Measurements from ENCODE around the gene GPR45.
"Not testable (repeated sequence)": the region's sequence is repeated elsewhere in the genome, so short reads cannot be mapped to it uniquely, and the experiment has no call there.

The GPR45 gene
- 0 reads per million in 2 experiments for total RNA-seq

DNA sequence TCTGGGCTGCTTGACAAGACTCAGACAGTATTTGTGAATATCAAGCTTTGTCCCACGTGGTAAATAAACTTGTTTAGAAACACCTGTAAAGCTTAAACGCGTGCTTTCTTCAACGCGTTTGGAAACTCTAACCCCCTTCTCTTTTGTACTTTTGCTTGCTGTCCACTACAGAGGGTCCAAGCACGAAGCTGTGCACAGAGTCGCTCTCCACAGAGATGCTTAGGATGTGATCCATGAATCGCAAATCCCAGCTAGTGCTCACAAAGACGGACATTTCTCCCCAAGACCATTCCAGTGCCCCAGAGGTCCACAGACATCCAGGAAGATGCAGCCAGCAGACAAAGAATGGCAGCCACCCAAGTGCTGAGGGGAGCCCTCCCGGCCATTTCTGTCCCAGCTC lies at the start of gene GPR45:
Gene GPR45 (plus strand): TSS at position 301 of the 400 bp plus-strand sequence. CDS start 116 bp downstream, outside the sequence.
- DNase-seq (ENCODE audit: low read depth): no peak

DNA sequence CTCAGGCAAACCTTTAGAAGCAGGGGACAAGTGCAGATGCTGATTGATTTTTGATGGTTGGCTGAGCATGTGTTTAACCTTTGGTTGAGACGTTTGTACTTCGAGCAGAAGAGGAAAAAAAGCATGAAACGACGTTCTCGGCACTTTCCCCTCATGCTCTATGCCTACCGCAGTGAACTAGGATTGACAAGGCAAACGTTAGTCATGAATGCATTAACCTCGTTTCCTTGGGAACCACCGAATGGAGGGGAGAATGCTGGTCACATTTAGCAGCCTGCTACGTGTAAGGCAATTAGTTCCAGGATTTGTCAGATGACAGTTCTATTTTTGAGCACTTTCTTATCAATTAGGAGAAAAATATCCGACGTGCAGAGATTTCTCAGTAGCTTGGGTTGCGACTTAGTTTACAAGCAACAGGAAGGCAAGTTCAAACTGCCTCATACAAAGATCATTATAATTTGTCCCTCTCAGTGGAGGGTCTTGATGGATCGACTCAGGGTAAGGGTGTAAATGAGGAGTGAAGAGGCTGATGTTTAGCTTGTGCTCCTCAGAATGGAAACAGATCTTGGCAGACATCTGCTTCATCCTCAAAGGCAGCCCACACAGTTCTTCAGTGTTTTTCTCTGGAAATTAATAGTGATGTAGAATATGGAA lies 47.4 kb upstream of the GPR45 start:
- DNase-seq (ENCODE audit: low read depth): no peak

DNA sequence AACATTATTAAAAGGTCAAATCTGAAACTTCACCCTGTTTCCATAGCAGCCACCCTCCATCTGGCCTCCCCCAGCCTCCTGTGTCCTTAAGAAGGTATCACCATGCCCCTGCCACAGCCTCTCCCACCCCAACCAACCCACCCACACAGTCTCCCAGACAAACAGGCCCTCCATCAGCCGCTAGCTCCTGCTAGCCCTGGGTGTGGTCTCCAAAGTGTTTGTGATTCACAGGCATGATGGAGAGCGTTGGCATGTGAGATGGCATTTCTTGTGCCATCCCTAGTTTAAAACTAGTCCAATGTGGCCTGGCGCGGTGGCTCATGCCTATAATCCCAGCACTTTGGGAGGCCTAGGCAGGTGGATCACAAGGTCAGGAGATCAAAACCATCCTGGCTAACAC lies 44.9 kb upstream of the GPR45 start:
- DNase-seq (ENCODE audit: low read depth): no peak

- no peak for DNase-seq (ENCODE audit: low read depth)
These were observed 25.9 kb upstream of the GPR45 start for GRCh38 chr2:105215586-105216192.

- no peak for DNase-seq (ENCODE audit: low read depth)
These were observed 20.9 kb upstream of the GPR45 start for GRCh38 chr2:105220604-105221003.

DNA sequence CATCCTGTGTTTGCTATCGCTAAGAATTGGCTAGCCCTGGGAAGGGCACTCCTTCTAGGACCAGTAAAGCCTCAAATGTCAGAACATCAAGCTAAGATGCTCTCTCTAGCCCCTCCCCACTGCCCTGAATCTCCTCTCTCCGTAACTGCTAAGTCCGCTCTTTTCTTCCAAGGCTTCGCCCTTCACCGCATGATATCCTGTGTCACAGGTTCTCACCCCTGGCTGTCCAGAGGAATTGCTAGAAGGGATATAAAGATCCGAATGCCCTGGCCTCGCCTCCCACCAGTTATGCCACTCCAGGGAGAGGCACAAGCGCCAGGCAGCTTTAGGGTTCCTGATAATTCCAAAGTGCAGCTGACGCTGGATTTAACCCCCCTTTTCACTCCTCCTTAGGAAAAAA lies 17.1 kb upstream of the GPR45 start:
- DNase-seq (ENCODE audit: low read depth): no peak

DNA sequence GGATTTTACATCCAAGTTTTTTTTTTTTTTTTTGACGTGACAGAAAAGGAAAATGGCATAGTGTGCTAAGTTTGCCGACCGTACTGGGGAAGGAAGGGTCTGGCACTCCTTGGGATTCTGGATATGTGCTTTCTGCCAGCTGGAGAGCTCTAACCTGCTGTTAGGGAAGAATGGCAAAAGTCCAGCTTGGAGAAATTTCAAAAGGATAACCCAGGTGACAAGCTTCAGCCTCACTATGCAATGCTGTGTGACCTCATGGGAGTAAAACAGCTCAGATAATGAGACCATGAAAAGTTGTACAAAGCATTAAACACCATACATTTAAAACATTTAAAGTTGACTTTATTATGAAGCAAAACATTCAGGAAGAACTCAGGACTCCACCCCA lies 10.3 kb upstream of the GPR45 start:
- no peak for DNase-seq (ENCODE audit: low read depth)

DNA sequence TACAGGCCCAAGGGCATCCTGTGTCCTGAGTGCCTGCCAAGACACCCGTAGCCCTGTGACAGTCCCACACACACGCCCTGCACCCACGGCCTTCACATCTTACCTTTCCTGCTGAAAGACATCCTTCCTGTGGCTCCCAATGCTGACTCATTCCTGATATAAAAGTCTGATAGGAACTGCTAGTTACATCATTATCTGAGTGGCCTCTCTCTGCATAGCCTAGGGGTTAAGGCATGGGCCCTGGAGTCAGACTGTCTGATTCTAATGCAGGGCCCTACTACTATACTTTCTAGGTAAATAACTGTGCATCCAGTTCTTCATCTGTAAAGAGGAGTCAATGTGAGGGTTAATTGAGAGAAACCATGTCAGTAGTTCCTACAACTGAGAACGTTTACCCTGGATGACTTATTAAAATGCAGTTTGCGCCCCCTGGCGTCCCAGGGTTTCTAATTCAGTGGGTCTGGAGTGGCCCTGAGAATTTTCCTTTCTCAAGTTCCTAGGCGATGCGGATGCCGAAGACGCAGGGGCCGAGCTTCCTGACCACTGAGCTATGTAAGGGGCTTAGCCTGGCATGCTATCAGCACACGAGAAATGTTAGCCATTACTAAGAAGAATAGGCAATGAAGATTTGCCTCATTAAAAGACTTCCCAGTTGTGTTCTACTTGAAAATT lies 6.0 kb upstream of the GPR45 start:
- DNase-seq (ENCODE audit: low read depth): peak; percentile 19

DNA sequence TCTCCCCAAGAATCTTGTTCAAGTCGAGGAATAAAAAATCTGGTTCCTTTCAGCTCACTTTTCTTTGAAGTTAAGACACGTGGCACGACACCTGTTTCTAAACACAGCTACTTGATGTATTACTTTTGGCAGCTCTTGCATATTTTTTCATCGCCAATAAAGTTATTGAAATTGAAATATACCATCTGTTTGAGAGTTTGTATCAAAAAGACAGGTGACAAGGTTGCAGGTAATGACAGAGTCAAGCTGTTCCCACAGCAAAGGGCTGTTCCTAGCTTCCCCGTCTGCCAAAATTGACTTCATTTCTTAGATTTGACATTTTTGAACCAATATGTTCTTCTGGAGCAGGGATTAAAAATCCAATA lies 5.5 kb upstream of the GPR45 start:
- no peak for DNase-seq (ENCODE audit: low read depth)

DNA sequence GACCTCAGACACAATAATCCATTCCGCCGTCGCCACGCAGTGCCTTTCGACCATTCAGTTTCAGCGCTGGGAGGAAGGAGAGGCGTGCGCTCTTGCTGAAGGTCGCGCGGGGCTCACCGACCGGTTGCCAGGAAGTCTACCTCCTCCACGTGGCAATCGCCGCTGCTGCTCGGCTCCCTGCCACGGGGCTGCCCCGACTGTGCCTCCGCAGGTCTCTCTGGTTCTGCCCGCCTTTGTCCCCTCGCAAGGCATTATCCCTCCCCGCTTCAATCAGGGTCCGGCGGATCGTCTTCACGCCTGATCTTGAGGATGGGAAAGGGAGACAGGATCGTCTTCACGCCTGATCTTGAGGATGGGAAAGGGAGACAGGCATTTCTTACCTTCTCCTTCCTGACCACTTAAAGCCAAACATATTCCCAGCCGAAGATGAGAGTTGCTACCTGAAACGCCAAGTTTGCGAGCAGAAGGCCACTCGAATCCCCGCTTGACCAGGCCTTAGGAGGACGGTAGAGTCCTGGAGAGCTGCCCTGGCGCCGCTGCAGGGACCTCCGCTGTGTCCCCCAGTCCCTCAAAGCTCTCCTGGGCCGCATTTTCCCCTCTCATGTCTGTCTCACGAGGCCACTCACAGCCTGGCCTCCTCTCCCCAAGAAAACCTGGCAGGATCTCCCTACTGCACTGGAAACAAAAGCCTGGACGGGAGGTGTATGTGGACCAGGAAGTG lies 4.3 kb upstream of the GPR45 start:
- DNase-seq (ENCODE audit: low read depth): no peak

- DNase-seq (ENCODE audit: low read depth): no peak
These were observed 2.8 kb upstream of the GPR45 start for GRCh38 chr2:105238664-105239240.

- no peak for DNase-seq (ENCODE audit: low read depth)
These were observed 1.6 kb upstream of the GPR45 start for GRCh38 chr2:105239924-105240323.

DNA sequence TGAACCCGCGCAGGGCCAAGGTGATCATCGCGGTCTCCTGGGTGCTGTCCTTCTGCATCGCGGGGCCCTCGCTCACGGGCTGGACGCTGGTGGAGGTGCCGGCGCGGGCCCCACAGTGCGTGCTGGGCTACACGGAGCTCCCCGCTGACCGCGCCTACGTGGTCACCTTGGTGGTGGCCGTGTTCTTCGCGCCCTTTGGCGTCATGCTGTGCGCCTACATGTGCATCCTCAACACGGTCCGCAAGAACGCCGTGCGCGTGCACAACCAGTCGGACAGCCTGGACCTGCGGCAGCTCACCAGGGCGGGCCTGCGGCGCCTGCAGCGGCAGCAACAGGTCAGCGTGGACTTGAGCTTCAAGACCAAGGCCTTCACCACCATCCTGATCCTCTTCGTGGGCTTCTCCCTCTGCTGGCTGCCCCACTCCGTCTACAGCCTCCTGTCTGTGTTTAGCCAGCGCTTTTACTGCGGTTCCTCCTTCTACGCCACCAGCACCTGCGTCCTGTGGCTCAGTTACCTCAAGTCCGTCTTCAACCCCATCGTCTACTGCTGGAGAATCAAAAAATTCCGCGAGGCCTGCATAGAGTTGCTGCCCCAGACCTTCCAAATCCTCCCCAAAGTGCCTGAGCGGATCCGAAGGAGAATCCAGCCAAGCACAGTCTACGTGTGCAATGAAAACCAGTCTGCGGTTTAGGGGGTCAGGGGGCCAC lies 897 bp downstream of the GPR45 start:
- no peak for DNase-seq (ENCODE audit: low read depth)

- no peak for DNase-seq (ENCODE audit: low read depth)
These were observed 2.4 kb downstream of the GPR45 start for GRCh38 chr2:105243961-105244360.

DNA sequence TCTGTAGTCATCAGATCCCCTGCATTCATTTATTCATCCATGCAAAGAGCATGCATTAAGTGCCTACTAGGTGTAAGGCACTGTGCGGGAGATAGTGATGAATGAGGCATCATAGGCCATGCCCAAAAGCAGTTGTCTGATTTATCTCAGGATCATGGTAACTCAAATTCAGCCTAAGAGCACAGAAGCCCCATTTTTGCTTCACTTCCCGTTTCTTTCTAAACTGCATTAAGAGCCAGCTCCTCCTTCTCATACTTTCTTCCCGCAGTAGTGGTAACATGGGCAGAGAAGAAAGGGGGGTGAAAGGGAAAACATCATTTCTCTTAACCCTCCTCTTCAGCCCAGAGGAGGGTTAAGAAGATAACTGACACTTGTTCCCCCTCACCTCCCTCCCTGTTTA lies 2.9 kb downstream of the GPR45 start:
- no peak for DNase-seq (ENCODE audit: low read depth)

GRCh38 chr2:105248316-105249070 lies 7.0 kb downstream of the GPR45 start:
- DNase-seq (ENCODE audit: low read depth): no peak

- no peak for DNase-seq (ENCODE audit: low read depth)
These were observed 7.6 kb downstream of the GPR45 start for GRCh38 chr2:105249181-105249580.

DNA sequence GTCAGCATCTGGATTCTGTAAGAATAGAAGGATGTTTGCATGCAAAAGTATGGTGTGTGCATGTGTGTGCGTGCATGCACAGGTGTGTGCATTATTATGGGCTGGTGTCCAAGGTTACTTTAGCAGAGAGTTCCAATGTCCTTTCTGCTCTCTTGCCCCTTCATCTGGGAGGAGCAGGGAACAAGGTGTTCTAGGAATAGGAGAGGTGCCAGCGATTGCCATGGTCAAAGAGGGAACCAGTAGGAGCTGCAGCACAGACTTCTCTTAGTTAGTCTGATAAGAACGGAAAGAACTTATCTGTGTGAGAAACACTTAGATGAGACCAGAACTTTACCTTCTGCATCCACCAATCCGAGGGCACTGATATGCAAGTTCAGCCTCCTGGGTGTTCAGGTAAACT lies 8.3 kb downstream of the GPR45 start:
- no peak for DNase-seq (ENCODE audit: low read depth)

DNA sequence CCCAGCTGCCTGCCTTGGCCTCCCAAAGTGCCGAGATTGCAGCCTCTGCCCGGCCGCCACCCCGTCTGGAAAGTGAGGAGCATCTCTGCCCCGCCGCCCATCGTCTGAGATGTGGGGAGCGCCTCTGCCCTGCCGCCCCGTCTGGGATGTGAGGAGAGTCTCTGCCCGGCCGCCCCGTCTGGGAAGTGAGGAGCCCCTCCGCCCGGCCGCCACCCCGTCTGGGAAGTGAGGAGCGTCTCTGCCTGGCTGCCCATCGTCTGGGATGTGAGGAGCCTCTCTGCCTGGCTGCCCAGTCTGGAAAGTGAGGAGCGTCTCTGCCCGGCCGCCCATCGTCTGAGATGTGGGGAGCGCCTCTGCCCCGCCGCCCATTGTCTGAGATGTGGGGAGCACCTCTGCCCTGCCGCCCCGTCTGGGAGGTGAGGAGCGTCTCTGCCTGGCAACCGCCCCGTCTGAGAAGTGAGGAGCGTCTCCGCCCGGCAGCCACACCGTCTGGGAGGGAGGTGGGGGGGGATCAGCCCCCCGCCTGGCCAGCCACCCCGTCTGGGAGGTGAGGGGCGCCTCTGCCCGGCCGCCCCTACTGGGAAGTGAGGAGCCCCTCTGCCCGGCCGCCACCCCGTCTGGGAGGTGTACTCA lies 9.6 kb downstream of the GPR45 start:
- DNase-seq (ENCODE audit: low read depth): not testable (repeated sequence)

DNA sequence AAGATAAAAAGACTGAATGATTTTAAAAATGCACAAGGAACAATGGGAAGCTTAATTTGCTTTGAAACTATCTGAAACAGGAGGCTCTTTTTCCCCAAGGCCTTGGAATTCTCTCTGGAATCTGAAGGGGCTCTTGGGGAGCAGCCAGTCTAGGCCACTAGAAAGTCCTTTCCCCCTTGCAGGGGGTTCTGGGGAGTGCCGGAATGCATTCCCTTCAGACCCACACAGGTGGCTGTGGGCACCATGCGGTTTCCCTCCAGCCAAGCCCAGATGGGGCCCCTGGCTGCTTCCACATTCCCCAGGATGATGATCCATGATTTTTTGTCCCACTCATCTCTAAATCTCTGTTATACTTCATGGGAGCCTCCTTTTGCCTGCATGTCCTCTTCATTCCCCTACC lies 10.7 kb downstream of the GPR45 start:
- no peak for DNase-seq (ENCODE audit: low read depth)

Measured in T follicular helper cell (primary cell).